OCI-LY3 (cell line): Measurements from ENCODE around the gene ARHGEF26.

Source experiments
- EZH2phosphoT487 ChIP-seq: fragments of 200-600 bp; shearing (Covaris generic); IDR thresholded peaks from 2 replicates; pipeline ENCODE4 v1.6.1; 2018; ENCODE audit warnings: antibody characterized with exemption, mixed run types, low read depth
- TF ChIP-seq, protein P1 (sequence below): fragments of 200-600, 300-600 bp; sonication (generic); IDR thresholded peaks from 2 replicates; pipeline ENCODE4 v1.5.1; 2014; ENCODE audit warnings: antibody characterized with exemption, low read length, low read depth

DNA sequence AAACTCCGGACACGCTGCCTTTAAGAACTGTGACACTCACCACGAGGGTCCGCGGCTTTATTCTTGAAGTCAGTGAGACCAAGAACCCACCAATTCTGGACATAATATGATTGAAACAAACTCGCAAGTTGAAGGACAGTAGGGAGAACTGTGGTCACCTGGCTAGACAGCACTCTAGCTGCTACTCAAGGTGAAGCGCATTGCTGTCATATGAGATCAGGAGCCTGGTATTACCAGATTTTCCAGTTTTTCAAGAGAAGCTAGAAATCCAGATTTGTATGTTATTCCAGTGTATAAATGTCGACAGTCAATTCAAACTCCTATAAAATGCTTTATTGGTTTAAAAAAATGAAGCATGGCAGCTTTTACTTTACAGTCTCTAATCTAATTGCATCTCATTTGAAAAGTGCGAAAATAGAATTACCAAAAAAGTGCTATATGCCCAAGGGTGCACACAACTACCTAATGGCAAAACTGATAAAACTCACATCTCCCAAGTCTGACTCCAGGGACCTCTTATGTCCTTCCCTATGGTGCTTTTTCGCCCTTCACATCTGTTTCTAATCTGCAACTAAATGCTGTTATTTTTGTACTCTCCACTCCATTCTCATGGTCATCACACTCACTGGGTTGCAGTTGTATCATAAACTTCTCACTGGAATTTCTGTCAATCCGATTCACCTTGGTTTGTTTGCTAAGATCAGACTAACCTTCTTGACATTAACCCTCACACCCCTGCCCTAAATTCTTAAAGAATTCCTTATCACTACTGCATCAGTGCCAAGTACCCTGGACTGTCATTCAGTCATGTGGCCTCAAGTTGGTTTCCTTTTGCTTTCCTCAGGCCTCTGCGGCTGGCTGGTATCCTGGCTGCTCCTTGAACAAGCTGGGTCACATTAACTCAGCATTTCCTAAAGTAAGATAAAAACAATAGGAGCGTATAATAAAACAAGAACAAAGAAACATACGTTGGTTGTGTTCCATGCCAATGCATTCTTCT is 31.5 kb upstream of the ARHGEF26 start:
- TF ChIP-seq, protein P1, sequence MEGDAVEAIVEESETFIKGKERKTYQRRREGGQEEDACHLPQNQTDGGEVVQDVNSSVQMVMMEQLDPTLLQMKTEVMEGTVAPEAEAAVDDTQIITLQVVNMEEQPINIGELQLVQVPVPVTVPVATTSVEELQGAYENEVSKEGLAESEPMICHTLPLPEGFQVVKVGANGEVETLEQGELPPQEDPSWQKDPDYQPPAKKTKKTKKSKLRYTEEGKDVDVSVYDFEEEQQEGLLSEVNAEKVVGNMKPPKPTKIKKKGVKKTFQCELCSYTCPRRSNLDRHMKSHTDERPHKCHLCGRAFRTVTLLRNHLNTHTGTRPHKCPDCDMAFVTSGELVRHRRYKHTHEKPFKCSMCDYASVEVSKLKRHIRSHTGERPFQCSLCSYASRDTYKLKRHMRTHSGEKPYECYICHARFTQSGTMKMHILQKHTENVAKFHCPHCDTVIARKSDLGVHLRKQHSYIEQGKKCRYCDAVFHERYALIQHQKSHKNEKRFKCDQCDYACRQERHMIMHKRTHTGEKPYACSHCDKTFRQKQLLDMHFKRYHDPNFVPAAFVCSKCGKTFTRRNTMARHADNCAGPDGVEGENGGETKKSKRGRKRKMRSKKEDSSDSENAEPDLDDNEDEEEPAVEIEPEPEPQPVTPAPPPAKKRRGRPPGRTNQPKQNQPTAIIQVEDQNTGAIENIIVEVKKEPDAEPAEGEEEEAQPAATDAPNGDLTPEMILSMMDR = no peak
- no peak for TF ChIP-seq EZH2phosphoT487
